ENCODE measurements around the gene EXOSC9. TPM values are rescaled to one million over a fixed set of nuclear protein-coding genes. Genes with fewer than 3 reads are reported as not detected.

EXOSC9 gene, protein sequence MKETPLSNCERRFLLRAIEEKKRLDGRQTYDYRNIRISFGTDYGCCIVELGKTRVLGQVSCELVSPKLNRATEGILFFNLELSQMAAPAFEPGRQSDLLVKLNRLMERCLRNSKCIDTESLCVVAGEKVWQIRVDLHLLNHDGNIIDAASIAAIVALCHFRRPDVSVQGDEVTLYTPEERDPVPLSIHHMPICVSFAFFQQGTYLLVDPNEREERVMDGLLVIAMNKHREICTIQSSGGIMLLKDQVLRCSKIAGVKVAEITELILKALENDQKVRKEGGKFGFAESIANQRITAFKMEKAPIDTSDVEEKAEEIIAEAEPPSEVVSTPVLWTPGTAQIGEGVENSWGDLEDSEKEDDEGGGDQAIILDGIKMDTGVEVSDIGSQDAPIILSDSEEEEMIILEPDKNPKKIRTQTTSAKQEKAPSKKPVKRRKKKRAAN
- total RNA-seq, result 26.1 and 27.3 TPM in 2 replicates

DNA sequence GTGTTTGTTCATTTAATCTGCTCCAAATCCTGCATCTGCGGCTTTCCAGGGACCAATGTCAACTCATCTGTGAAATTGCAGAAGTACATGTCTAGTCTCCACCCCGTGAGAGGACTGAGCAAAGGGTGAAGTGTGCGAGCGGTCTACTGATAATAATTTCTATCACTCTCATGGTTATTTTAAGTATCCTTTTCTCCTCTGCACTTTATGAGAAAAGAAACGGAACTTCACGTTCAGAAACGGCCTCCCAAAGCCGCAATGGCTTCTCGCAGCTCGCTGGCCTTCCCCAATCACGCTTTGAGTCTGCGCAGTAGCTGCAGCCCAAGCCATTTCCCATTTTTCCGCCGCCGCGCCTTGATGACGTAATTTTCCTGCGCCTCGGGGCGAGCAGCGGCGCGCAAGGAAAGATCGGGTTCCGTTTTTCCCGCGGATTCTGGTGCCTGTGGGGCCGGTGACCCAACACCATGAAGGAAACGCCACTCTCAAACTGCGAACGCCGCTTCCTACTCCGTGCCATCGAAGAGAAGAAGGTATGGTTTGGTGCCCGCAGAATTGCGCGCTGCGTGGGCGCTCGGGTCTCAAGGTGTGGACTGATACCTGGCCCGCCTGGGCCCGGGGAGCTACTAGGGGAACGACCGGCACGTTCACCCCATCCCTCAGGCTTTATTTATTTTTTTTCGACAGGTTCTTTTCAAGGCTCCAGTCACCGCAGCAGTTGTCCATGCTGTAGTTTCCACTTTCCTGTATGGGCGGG is at the start of gene EXOSC9:
TSS of gene EXOSC9 (plus strand) at position 363 of the 754 bp plus-strand sequence. CDS start at position 465, 102 bp downstream.

DNA sequence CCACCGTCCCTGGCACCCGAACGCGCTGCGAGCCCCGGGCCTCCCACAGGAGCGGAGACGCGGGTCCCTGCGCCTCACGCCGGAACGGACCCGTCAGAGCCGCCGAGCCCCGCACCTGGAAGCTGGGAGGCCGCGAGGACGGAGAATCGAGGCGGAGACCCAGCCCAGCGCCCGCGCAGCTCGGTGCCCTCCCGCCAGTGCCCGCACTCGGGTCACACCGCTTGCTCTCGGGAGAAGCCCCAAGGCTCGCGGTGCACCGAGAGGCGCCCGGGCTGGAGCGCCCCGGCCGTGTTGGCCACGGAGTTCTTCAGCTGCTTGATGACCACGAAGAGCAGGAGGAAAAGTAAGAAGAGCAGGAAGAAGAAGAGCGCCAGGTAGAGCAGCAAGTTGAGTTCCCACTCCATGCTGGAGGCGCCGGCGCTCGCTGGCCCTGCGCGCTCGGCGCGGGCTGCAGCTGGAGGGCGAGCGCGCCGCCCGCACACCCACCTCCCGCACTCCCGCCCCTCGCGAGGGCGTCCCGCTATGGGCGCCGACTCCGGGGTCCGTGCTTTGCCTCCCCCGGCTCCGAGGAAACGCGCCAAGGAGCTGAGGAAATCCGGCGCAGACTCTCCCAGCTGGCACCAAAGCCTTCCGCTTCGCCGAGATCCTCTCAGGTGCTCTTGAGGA is 36.3 kb upstream of the EXOSC9 start, which contains the start of gene SMIM43:
TSS of gene SMIM43 (minus strand) at position 463 of the 666 bp plus-strand sequence. CDS start at position 404, 59 bp downstream.

DNA sequence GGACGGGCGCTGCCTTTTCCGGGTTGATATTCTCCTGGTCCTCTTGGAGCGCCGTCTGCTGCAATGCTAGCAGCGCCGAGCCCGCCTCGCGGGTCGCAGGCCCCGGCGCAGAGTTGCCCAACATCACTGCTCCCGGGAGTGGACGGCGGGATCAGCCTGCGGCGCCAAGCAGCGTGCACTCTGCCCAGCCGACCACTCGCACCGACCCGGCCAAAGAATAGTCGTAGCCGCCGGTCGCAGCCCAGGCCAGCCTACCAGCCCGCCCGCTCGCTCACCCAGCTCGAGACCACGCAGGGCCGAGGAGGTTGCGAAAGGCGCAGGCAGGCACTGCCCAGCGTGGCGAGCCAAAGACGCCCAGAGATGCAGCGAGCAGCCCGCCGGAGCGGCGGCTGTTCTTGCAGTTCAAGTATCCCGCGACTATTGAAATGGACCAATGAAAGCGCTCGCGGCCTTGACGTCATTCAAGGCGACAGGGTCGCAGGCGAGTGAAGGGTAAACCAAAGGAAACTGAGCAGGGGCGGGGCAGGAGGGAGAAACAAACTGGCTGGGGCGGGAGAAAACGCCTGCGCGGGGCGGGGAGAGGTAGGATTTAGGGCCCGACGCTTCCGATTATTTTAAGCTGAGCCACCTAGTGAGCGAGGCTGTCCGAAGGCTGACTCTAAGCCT is 22.5 kb downstream of the EXOSC9 start, which contains the start of gene CCNA2:
TSS of gene CCNA2 (minus strand) at position 379 of the 666 bp plus-strand sequence. CDS start at position 124, 255 bp downstream.

Other genes with a start within 250 kb of the EXOSC9 start
- gene ANXA5, start 104.3 kb upstream of the EXOSC9 start, total RNA-seq, result 397 and 415 TPM in 2 replicates
- gene SMIM43, start 36.2 kb upstream of the EXOSC9 start, total RNA-seq, result 0.09 and 0.33 TPM in 2 replicates
- gene CCNA2, start 22.6 kb downstream of the EXOSC9 start, total RNA-seq, result 10.1 and 11.2 TPM in 2 replicates
- 7.5 and 11.3 TPM in 2 replicates for gene BBS7, start 69.2 kb downstream of the EXOSC9 start, total RNA-seq
- under 0.01 TPM in 1 of 2 replicates, not detected in the other for gene TRPC3, start 150.7 kb downstream of the EXOSC9 start, total RNA-seq